ENCODE results near the gene DISP3. TPM values are rescaled to one million over a fixed set of nuclear protein-coding genes. Genes with fewer than 3 reads are reported as not detected.

DISP3 gene
- total RNA-seq, 3 donors from 2014 or later (not counting 1 experiment from before 2014, with no cell fraction given) = 0.24 to 0.68 (median 0.60) TPM

GRCh38 chr1:11504599-11504998 lies 25.6 kb downstream of the DISP3 start:
- Histone ChIP-seq H3K36me3 (ENCODE audit: control insufficient read depth, insufficient read depth, low read length) (no peaks in the 10 kb centered on the region), H3K4me3 (ENCODE audit: low read length) (no peak overlapping the region), H3K9me3 (ENCODE audit: control insufficient read depth, insufficient read depth, low read length) (peaks cover 24% of the 10 kb centered on the region), H3K27ac (ENCODE audit: low read length) (no peak overlapping the region), H3K4me1 (ENCODE audit: control insufficient read depth, insufficient read depth, low read length) (no peaks in the 10 kb centered on the region), H3K27me3 (ENCODE audit: control insufficient read depth, insufficient read depth, low read length) (no peaks in the 10 kb centered on the region)
- no peak for TF ChIP-seq CTCF (IDR thresholded peaks at IDR 0.05)
- Mint-ChIP-seq H3K27ac (no peak overlapping the region), H3K27me3 (ENCODE audit: low read depth in 2 of 2) (peaks cover 8 to 15% of the 10 kb centered on the region in 2 donors), H3K4me3 (no peak overlapping the region), H3K9me3 (peaks cover 2 to 8% of the 10 kb centered on the region in 2 donors), H3K4me1 (no peaks in the 10 kb centered on the region), H3K36me3 (peaks cover 19% of the 10 kb centered on the region)
- intact Hi-C loops (cut with micrococcal nuclease) = no loop called here
- 91% methylated on average over 3 of the region's 3 CpGs for WGBS (ENCODE audit: insufficient coverage)
- DNase-seq (no peak), ATAC-seq (no peak)

- no peak overlapping the region for H3K4me3 Mint-ChIP-seq
- no peak for TF ChIP-seq CTCF (IDR thresholded peaks at IDR 0.05)
- peaks cover 5 to 9% of the 10 kb centered on the region in 2 donors for H3K27me3 Mint-ChIP-seq (ENCODE audit: low read depth in 2 of 2)
- H3K4me3 ChIP-seq (ENCODE audit: low read length) = no peak overlapping the region
- H3K4me1 ChIP-seq (ENCODE audit: control insufficient read depth, insufficient read depth, low read length) = no peaks in the 10 kb centered on the region
- H3K36me3 ChIP-seq (ENCODE audit: control insufficient read depth, insufficient read depth, low read length) = no peaks in the 10 kb centered on the region
- H3K36me3 Mint-ChIP-seq = peaks cover 19% of the 10 kb centered on the region
- ATAC-seq (no peak), DNase-seq (no peak)
- intact Hi-C loops (cut with micrococcal nuclease) = no loop called here
- H3K9me3 ChIP-seq (ENCODE audit: control insufficient read depth, insufficient read depth, low read length) = peaks cover 24% of the 10 kb centered on the region
- H3K9me3 Mint-ChIP-seq = peaks cover 2 to 8% of the 10 kb centered on the region in 2 donors
- H3K27ac ChIP-seq (ENCODE audit: low read length) = no peak overlapping the region
- no peak overlapping the region for H3K27ac Mint-ChIP-seq
- no peaks in the 10 kb centered on the region for H3K27me3 ChIP-seq (ENCODE audit: control insufficient read depth, insufficient read depth, low read length)
- 100% methylated on average over 1 of the region's 2 CpGs for WGBS (ENCODE audit: insufficient coverage)
- no peaks in the 10 kb centered on the region for H3K4me1 Mint-ChIP-seq
Observed at GRCh38 chr1:11505591-11506538, 26.9 kb downstream of the DISP3 start.

GRCh38 chr1:11507309-11507708 lies 28.4 kb downstream of the DISP3 start:
- DNase-seq (no peak), ATAC-seq (no peak)
- Histone ChIP-seq H3K36me3 (ENCODE audit: control insufficient read depth, insufficient read depth, low read length) (no peaks in the 10 kb centered on the region), H3K27ac (ENCODE audit: low read length) (no peak overlapping the region), H3K9me3 (ENCODE audit: control insufficient read depth, insufficient read depth, low read length) (peaks cover 24% of the 10 kb centered on the region), H3K4me1 (ENCODE audit: control insufficient read depth, insufficient read depth, low read length) (no peaks in the 10 kb centered on the region), H3K4me3 (ENCODE audit: low read length) (no peak overlapping the region), H3K27me3 (ENCODE audit: control insufficient read depth, insufficient read depth, low read length) (no peaks in the 10 kb centered on the region)
- no peak for TF ChIP-seq CTCF (IDR thresholded peaks at IDR 0.05)
- 75% methylated on average over 1 of the region's 2 CpGs for WGBS (ENCODE audit: insufficient coverage)
- H3K4me1 Mint-ChIP-seq = no peaks in the 10 kb centered on the region
- no peak overlapping the region for H3K4me3 Mint-ChIP-seq
- H3K27ac Mint-ChIP-seq = no peak overlapping the region
- peaks cover 6 to 10% of the 10 kb centered on the region in 2 donors for H3K27me3 Mint-ChIP-seq (ENCODE audit: low read depth in 2 of 2)
- intact Hi-C loops (cut with micrococcal nuclease) = no loop called here
- peaks cover 2 to 10% of the 10 kb centered on the region in 2 donors for H3K9me3 Mint-ChIP-seq
- H3K36me3 Mint-ChIP-seq = peaks cover 19% of the 10 kb centered on the region

Measured in natural killer cell (primary cell).